SK-N-SH (cell line): Measurements from ENCODE around the gene RBBP5. TPM values are rescaled to one million over a fixed set of nuclear protein-coding genes. Genes with fewer than 3 reads are reported as not detected.

Source experiments
- CTCF ChIA-PET: fragments of 300-600, 350-600 bp; formaldehyde crosslinking; extraction: SDS; loops from one replicate; lab custom pipeline; 2021; lab: Yijun Ruan, JAX
- POLR2A ChIA-PET: fragments of 350-600 bp; sonication (Branson Sonifier 250); formaldehyde crosslinking; extraction: SDS; loops from one replicate; lab custom pipeline; 2020; ENCODE audit warnings: antibody characterized with exemption, inconsistent platforms; lab: Yijun Ruan, JAX
- DNase-seq: peaks from one replicate; pipeline ENCODE4 v3.0.0; 2012
- H2AFZ ChIP-seq: fragments of 200-600 bp; sonication (generic); 2 replicates; pipeline ENCODE4 v1.8.1; 2016; ENCODE audit warnings: antibody characterized with exemption, mild to moderate bottlenecking, low read depth
- H3F3A ChIP-seq: fragments of 200-600 bp; sonication (generic); replicated peaks from 2 replicates; pipeline ENCODE3; 2016; ENCODE audit warnings: antibody characterized with exemption, mild to moderate bottlenecking; ENCODE audit not compliant: insufficient read depth
- H3K27ac ChIP-seq, 2 experiments: fragments of 200-500 bp in 1 of 2; fragments of 200-600 bp in 1 of 2; sonication (Bioruptor generic) in 1 of 2; sonication (generic), shearing (Covaris generic) in 1 of 2; 2 replicates each; pipeline versions ENCODE4 v1.5.1 to v1.6.1; 2014 to 2016; ENCODE audit warnings: low read depth in 2 of 2, inconsistent platforms in 1 of 2, low read length in 1 of 2, mild to moderate bottlenecking in 1 of 2, mixed read lengths in 1 of 2
- H3K27me3 ChIP-seq: fragments of 200-600 bp; sonication (generic), shearing (Covaris generic); 2 replicates; pipeline ENCODE4 v1.6.1; 2016; ENCODE audit warnings: mixed run types; ENCODE audit not compliant: insufficient read depth
- H3K36me3 ChIP-seq, 2 experiments: fragments of 200-500 bp in 1 of 2; fragments of 200-600 bp in 1 of 2; sonication (Bioruptor generic) in 1 of 2; sonication (generic) in 1 of 2; replicated peaks in 1 of 2; 2 replicates each; pipeline versions ENCODE3 to v1.5.1; 2014 to 2016; ENCODE audit warnings: low read length in 1 of 2, mild to moderate bottlenecking in 1 of 2; ENCODE audit not compliant: insufficient read depth in 2 of 2, control insufficient read depth in 1 of 2
- H3K4me1 ChIP-seq, 2 experiments: fragments of 200-500 bp in 1 of 2; fragments of 200-600 bp in 1 of 2; sonication (Bioruptor generic) in 1 of 2; sonication (generic), shearing (Covaris generic) in 1 of 2; 2 replicates each; pipeline versions ENCODE4 v1.5.1 to v1.6.1; 2014 to 2016; ENCODE audit warnings: low read depth in 1 of 2, low read length in 1 of 2, mixed run types in 1 of 2; ENCODE audit not compliant: insufficient read depth in 2 of 2, control insufficient read depth in 1 of 2
- H3K4me2 ChIP-seq: fragments of 200-600 bp; sonication (generic), shearing (Covaris generic); 2 replicates; pipeline ENCODE4 v1.6.1; 2017; ENCODE audit warnings: mixed run types
- H3K4me3 ChIP-seq, 2 experiments: fragments of 200-500 bp in 1 of 2; fragments of 200-600 bp in 1 of 2; sonication (Bioruptor generic) in 1 of 2; sonication (generic), shearing (Covaris generic) in 1 of 2; 2 replicates each; pipeline versions ENCODE4 v1.5.1 to v1.8.1; 2014 to 2016; ENCODE audit warnings: low read depth in 2 of 2, inconsistent platforms in 1 of 2, low read length in 1 of 2, mild to moderate bottlenecking in 1 of 2, mixed read lengths in 1 of 2, moderate library complexity in 1 of 2
- H3K79me2 ChIP-seq: fragments of 200-600 bp; sonication (generic); 2 replicates; pipeline ENCODE4 v1.8.1; 2017; ENCODE audit warnings: mild to moderate bottlenecking; ENCODE audit not compliant: insufficient read depth
- H3K9ac ChIP-seq: fragments of 200-600 bp; sonication (generic); 2 replicates; pipeline ENCODE4 v1.6.1; 2017; ENCODE audit warnings: mixed run types
- H3K9me2 ChIP-seq: fragments of 200-600 bp; sonication (generic); 2 replicates; pipeline ENCODE4 v1.6.1; 2017; ENCODE audit warnings: mixed run types
- H3K9me3 ChIP-seq: fragments of 200-600 bp; sonication (generic); 2 replicates; pipeline ENCODE4 v1.6.1; 2017; ENCODE audit warnings: mixed run types, mild to moderate bottlenecking, moderate library complexity
- H4K20me1 ChIP-seq: fragments of 200-600 bp; sonication (generic); 2 replicates; pipeline ENCODE4 v1.6.1; 2017; ENCODE audit warnings: mild to moderate bottlenecking, mixed run types; ENCODE audit not compliant: insufficient read depth
- EP300 ChIP-seq, 2 experiments: IDR thresholded peaks; 2 replicates each; pipeline versions ENCODE4 v1.4.0 to v1.6.1; 2012; ENCODE audit warnings: borderline replicate concordance in 1 of 2, low read depth in 1 of 2, low read length in 1 of 2
- EZH2phosphoT487 ChIP-seq: fragments of 200-600 bp; sonication (generic); IDR thresholded peaks from 2 replicates; pipeline ENCODE4 v1.6.1; 2017; ENCODE audit warnings: low read depth, mixed run types, mild to moderate bottlenecking, antibody characterized with exemption, moderate library complexity, borderline replicate concordance
- FOXJ3 ChIP-seq: sonication (generic); formaldehyde crosslinking; IDR thresholded peaks from 2 replicates; pipeline ENCODE4 v1.5.1; 2020; ENCODE audit warnings: mild to moderate bottlenecking, missing genetic modification reagents
- IRF3 ChIP-seq: fragments of 150-350 bp; IDR thresholded peaks from 2 replicates; pipeline ENCODE4 v1.6.1; 2016; ENCODE audit warnings: mild to moderate bottlenecking, low read depth, low read length
- MAX ChIP-seq: IDR thresholded peaks from 2 replicates; pipeline ENCODE4 v1.4.0; 2012; ENCODE audit warnings: low read depth
- MEF2A ChIP-seq: IDR thresholded peaks from 2 replicates; pipeline ENCODE4 v1.4.0; 2012; ENCODE audit warnings: low read depth, borderline replicate concordance
- NFIC ChIP-seq: IDR thresholded peaks from 2 replicates; pipeline ENCODE4 v1.4.0; 2012; ENCODE audit warnings: borderline replicate concordance
- POLR2AphosphoS5 ChIP-seq: IDR thresholded peaks from 2 replicates; pipeline ENCODE4 v1.6.1; 2012; ENCODE audit warnings: low read depth, low read length
- RAD21 ChIP-seq: IDR thresholded peaks from 2 replicates; pipeline ENCODE4 v1.6.1; 2012; ENCODE audit warnings: mild to moderate bottlenecking, low read length
- REST ChIP-seq: IDR thresholded peaks from 2 replicates; pipeline ENCODE4 v1.6.1; 2012; ENCODE audit warnings: mild to moderate bottlenecking, low read depth, low read length, moderate library complexity
- RFX5 ChIP-seq: IDR thresholded peaks from 2 replicates; pipeline ENCODE4 v1.6.1; 2012; ENCODE audit warnings: mild to moderate bottlenecking, improper control_type of control experiment, low read length
- SMC3 ChIP-seq: IDR thresholded peaks from 2 replicates; pipeline ENCODE4 v1.6.1; 2012; ENCODE audit warnings: low read depth, low read length, improper control_type of control experiment
- TEAD4 ChIP-seq: IDR thresholded peaks from 2 replicates; pipeline ENCODE4 v1.4.0; 2012; ENCODE audit warnings: mild to moderate bottlenecking, borderline replicate concordance; ENCODE audit not compliant: insufficient read depth
- USF1 ChIP-seq: IDR thresholded peaks from 2 replicates; pipeline ENCODE4 v1.4.0; 2012; ENCODE audit warnings: low read depth, borderline replicate concordance
- USF2 ChIP-seq: fragments of 150-350 bp; IDR thresholded peaks from 2 replicates; pipeline ENCODE4 v1.6.1; 2017; ENCODE audit warnings: antibody characterized with exemption, low read length, low read depth, borderline replicate concordance
- polyA plus RNA-seq, 3 experiments: library from polyadenylated mRNA; depleted of rRNA; stranded (reverse); fragments of >200 nt; gene quantifications; 2 replicates each; pipeline ENCODE4 v1.2.3, GENCODE V29; 2012

RBBP5 gene
- polyA plus RNA-seq, 1 of the 3 experiments (the other 2 are of a cell fraction), result 5.7 TPM

GRCh38 chr1:205095422-205095821 is 26.4 kb downstream of the RBBP5 start:
- H3K36me3 ChIP-seq, result peaks cover 68 to 80% of the 10 kb centered on the region in 2 experiments
- no peaks in the 10 kb centered on the region for H3F3A ChIP-seq
- H3K27ac ChIP-seq, result no peak overlapping the region
- H3K27me3 ChIP-seq, result no peaks in the 10 kb centered on the region
- DNase-seq, result no peak
- H3K4me2 ChIP-seq, result no peak overlapping the region
- H2AFZ ChIP-seq, result no peak overlapping the region
- no peaks in the 10 kb centered on the region for H3K9me3 ChIP-seq
- no peaks in the 10 kb centered on the region for H3K9me2 ChIP-seq
- ChIA-PET CTCF (interaction anchor here (1.0 to 3.1 kb wide), 3 partner anchors 9 to 46 kb away, joined by 3 to 7 read pairs (median 5); no protein-coding TSS in a partner anchor), POLR2A (no interaction called here)
- no peak overlapping the region for H3K4me3 ChIP-seq
- TF ChIP-seq REST (no peak), RFX5 (no peak), NFIC (no peak), TEAD4 (no peak), USF2 (no peak), POLR2AphosphoS5 (no peak), SMC3 (no peak), IRF3 (no peak), EZH2phosphoT487 (no peak), MEF2A (no peak), FOXJ3 (no peak), RAD21 (no peak), EP300 (IDR thresholded peaks at IDR 0.05; ENCODE audit: borderline replicate concordance in 1 of 2, low read depth in 1 of 2, low read length in 1 of 2) (no peak), USF1 (no peak), MAX (no peak)
- H3K4me1 ChIP-seq, result peaks cover 0 to 4% of the 10 kb centered on the region in 2 experiments; a peak in 1 of 4 replicates
- no peaks in the 10 kb centered on the region for H4K20me1 ChIP-seq
- H3K9ac ChIP-seq, result no peak overlapping the region
- no peaks in the 10 kb centered on the region for H3K79me2 ChIP-seq
